SK-N-SH treated with all-trans-retinoic acid at 6 μM for 48 hours (cell line): ENCODE results near the gene PARP16.

Experiments
- ATAC-seq: fragments of 200-7000 bp; cut with Tn5 transposase; 3 replicates; pipeline ENCODE4 v1.9.1; 2020; ENCODE audit warnings: mild to moderate bottlenecking, moderate library complexity
- ARNTL ChIP-seq: fragments of 450-650 bp; formaldehyde crosslinking; IDR thresholded peaks from 2 replicates; pipeline ENCODE4 v1.5.0; 2020; ENCODE audit warnings: low read depth, mild to moderate bottlenecking, moderate library complexity, borderline replicate concordance
- BACH2 ChIP-seq: fragments of 250-450 bp; sonication (Bioruptor Pico); IDR thresholded peaks from 2 replicates; pipeline ENCODE4 v1.9.0; 2021; ENCODE audit warnings: mild to moderate bottlenecking, borderline replicate concordance
- CREB5 ChIP-seq: fragments of 250-450 bp; sonication (Bioruptor Pico); IDR thresholded peaks from 2 replicates; pipeline ENCODE4 v1.5.1; 2020; ENCODE audit warnings: low read depth, mild to moderate bottlenecking, moderate library complexity
- CSDC2 ChIP-seq: fragments of 250-450 bp; sonication (Bioruptor Pico); IDR thresholded peaks from 2 replicates; pipeline ENCODE4 v1.5.0; 2020; ENCODE audit warnings: mild to moderate bottlenecking, moderate library complexity
- CSRNP3 ChIP-seq: fragments of 250-450 bp; sonication (Bioruptor Pico); IDR thresholded peaks from 2 replicates; pipeline ENCODE4 v1.5.1; 2021; ENCODE audit warnings: mild to moderate bottlenecking, moderate library complexity
- ESRRG ChIP-seq: fragments of 250-450 bp; sonication (Bioruptor Pico); IDR thresholded peaks from 2 replicates; pipeline ENCODE4 v1.6.1; 2021; ENCODE audit warnings: mild to moderate bottlenecking
- ISL1 ChIP-seq: fragments of 250-450 bp; sonication (Bioruptor Pico); IDR thresholded peaks from 2 replicates; pipeline ENCODE4 v2.1.2; 2022; ENCODE audit warnings: mild to moderate bottlenecking, moderate library complexity
- OSR1 ChIP-seq: fragments of 250-450 bp; sonication (Bioruptor Pico); IDR thresholded peaks from 2 replicates; pipeline ENCODE4 v1.8.0; 2022; ENCODE audit warnings: moderate library complexity, mild to moderate bottlenecking, inconsistent platforms
- PATZ1 ChIP-seq: fragments of 250-450 bp; sonication (Bioruptor Pico); IDR thresholded peaks from 2 replicates; pipeline ENCODE4 v1.8.0; 2020; ENCODE audit warnings: mild to moderate bottlenecking, moderate library complexity, borderline replicate concordance
- PPARA ChIP-seq: fragments of 250-450 bp; sonication (Bioruptor Pico); IDR thresholded peaks from 2 replicates; pipeline ENCODE4 v1.5.0; 2020; ENCODE audit warnings: mild to moderate bottlenecking, borderline replicate concordance
- SNAI2 ChIP-seq: fragments of 250-450 bp; sonication (Bioruptor Pico); IDR thresholded peaks from 2 replicates; pipeline ENCODE4 v1.5.0; 2020; ENCODE audit warnings: mild to moderate bottlenecking, moderate library complexity
- TCF4 ChIP-seq: fragments of 250-450 bp; sonication (Bioruptor Pico); IDR thresholded peaks from 2 replicates; pipeline ENCODE4 v1.8.0; 2021; ENCODE audit warnings: mild to moderate bottlenecking, moderate library complexity, borderline replicate concordance
- TOX ChIP-seq: fragments of 250-450 bp; sonication (Bioruptor Pico); IDR thresholded peaks from 2 replicates; pipeline ENCODE4 v1.8.0; 2021; ENCODE audit warnings: mild to moderate bottlenecking, moderate library complexity, borderline replicate concordance
- TSHZ2 ChIP-seq: fragments of 250-450 bp; sonication (Bioruptor Pico); IDR thresholded peaks from 2 replicates; pipeline ENCODE4 v1.5.0; 2020; ENCODE audit warnings: mild to moderate bottlenecking, moderate library complexity
- ZC3H10 ChIP-seq: fragments of 250-450 bp; sonication (Bioruptor Pico); IDR thresholded peaks from 2 replicates; pipeline ENCODE4 v1.5.1; 2021; ENCODE audit warnings: mild to moderate bottlenecking, moderate library complexity
- ZFP3 ChIP-seq: fragments of 250-450 bp; sonication (Bioruptor Pico); IDR thresholded peaks from 2 replicates; pipeline ENCODE4 v1.5.0; 2020; ENCODE audit warnings: mild to moderate bottlenecking, moderate library complexity
- ZFP30 ChIP-seq: fragments of 450-650 bp; formaldehyde crosslinking; IDR thresholded peaks from 2 replicates; pipeline ENCODE4 v1.5.0; 2022; ENCODE audit warnings: mild to moderate bottlenecking, moderate library complexity
- ZNF565 ChIP-seq: fragments of 450-650 bp; formaldehyde crosslinking; conservative IDR thresholded peaks from 2 replicates; pipeline ENCODE4 v1.5.0; 2020; ENCODE audit warnings: low read depth, mild to moderate bottlenecking, moderate library complexity
- ZNF70 ChIP-seq: fragments of 450-650 bp; formaldehyde crosslinking; IDR thresholded peaks from 2 replicates; pipeline ENCODE4 v1.5.0; 2020; ENCODE audit warnings: mild to moderate bottlenecking, moderate library complexity
- TF ChIP-seq, protein P1 (sequence below): fragments of 250-450 bp; sonication (Bioruptor Pico); IDR thresholded peaks from 2 replicates; pipeline ENCODE4 v1.8.0; 2021; ENCODE audit warnings: low read depth, mild to moderate bottlenecking, moderate library complexity, borderline replicate concordance

PARP16 gene

DNA sequence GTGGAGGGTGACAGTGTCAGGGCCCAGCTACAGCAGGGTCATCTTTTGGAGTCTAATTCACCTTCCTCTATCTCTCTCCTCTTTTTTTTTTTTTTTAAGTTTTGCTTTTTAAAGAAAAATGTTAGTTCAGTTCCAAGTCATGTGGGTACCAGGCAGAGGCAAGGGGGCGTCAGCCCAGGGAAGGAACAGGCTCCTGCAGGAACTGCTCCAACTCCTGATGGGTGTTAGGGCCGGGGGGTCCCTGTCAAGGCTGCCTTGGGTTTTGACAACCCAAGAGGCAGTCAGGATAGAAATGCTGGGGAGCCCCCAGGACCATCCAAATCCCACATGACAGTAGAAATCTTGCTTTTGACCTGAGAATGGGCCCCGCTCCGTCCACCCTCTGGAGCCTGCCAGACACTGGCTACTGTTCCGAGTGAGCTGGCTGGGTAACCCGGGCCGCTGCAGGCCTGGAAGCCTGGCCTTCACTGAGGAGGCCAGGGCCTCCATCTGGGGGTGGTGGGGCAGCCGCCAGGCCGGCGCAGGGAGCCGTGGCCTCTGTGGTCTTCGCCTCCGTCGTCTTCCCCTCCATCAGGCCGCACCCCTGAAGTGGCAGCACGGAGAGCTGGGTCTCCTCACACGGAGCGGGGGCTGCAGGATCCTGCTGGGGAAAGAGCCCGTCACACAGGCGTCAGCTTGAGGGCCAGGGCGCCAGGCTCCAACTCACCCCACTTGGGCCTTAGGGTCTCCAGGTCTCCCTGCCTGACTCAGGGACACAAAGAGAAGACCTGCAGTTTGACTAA is 42.0 kb upstream of the PARP16 start:
- TF ChIP-seq TSHZ2, result no peak
- no peak for ATAC-seq

DNA sequence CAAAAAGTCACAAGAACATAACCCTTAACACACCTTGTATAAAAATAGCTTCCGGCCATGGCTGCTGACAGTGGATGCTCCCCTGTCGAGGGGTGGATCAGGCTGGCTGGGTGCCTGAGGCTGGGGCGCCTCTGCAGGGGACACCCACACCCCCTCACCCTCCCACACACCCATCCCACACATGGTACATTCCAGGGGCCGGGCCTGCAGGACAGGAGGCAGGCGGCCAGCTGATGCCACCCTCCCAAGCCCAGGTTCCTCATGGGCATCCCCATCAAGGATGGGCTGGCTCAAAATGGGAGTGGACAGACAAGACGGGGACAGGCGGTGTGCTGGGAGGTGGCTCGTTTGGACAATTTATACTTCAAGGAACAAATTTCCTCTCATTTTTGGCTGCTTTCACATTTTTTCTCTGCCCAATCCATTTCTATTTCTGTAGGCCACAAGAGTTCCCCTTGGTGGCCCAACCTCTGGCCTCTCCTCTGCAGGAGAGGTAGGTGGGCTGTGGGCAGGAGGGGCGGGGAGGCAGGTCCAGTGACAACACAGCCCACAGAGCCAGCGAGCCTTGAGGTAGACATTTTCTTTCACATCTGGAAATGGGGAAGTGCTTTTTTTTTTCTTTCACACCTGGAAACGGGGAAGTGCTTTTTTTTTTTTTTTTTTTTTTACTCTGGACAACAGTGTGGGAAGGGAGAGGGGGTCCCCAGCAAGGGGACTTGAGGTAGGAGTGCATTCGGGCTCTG is 41.1 kb upstream of the PARP16 start:
- ATAC-seq, result no peak
- TF ChIP-seq ARNTL, result no peak
- TF ChIP-seq OSR1, result no peak
- no peak for TF ChIP-seq TOX (CRISPR knock-in tag)
- TF ChIP-seq ESRRG (CRISPR knock-in tag), result no peak
- TF ChIP-seq ZNF70 (CRISPR knock-in tag), result no peak
- TF ChIP-seq CREB5 (CRISPR knock-in tag), result no peak
- TF ChIP-seq ZFP30, result no peak
- TF ChIP-seq, protein P1, sequence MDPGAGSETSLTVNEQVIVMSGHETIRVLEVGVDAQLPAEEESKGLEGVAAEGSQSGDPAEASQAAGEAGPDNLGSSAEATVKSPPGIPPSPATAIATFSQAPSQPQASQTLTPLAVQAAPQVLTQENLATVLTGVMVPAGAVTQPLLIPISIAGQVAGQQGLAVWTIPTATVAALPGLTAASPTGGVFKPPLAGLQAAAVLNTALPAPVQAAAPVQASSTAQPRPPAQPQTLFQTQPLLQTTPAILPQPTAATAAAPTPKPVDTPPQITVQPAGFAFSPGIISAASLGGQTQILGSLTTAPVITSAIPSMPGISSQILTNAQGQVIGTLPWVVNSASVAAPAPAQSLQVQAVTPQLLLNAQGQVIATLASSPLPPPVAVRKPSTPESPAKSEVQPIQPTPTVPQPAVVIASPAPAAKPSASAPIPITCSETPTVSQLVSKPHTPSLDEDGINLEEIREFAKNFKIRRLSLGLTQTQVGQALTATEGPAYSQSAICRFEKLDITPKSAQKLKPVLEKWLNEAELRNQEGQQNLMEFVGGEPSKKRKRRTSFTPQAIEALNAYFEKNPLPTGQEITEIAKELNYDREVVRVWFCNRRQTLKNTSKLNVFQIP (CRISPR knock-in tag), result no peak
- TF ChIP-seq CSDC2 (CRISPR knock-in tag), result no peak
- TF ChIP-seq ZC3H10 (CRISPR knock-in tag), result no peak
- TF ChIP-seq PATZ1, result no peak
- no peak for TF ChIP-seq ISL1
- no peak for TF ChIP-seq ZNF565
- TF ChIP-seq SNAI2 (CRISPR knock-in tag), result no peak
- TF ChIP-seq TCF4 (CRISPR knock-in tag), result no peak
- no peak for TF ChIP-seq CSRNP3 (CRISPR knock-in tag)
- TF ChIP-seq ZFP3, result no peak

DNA sequence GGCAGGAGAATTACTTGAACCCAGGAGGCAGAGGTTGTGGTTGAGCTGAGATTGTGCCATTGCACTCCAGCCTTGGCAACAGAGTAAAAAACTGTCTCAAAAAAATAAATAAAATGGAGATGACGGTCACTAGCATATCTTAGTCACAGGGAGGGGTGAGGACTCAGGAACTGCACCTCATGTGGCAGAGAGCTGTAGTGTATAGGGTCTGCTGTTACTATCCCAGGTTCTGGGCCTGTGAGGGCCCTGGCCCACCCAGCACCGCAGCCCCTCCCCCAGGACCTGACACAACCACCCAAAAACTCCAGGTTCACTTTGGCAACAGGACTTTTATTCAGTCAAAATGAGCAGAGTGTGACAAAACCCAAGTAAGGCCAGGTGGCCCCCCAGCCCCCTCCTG is 40.1 kb upstream of the PARP16 start:
- no peak for ATAC-seq
- TF ChIP-seq ZFP3 (no peak), CREB5 (CRISPR knock-in tag) (no peak), PPARA (no peak), TSHZ2 (no peak), OSR1 (no peak), ARNTL (no peak), BACH2 (CRISPR knock-in tag) (no peak)
